ENCODE measurements around the gene CTTNBP2NL.
"Not testable (repeated sequence)": the region's sequence is repeated elsewhere in the genome, so short reads cannot be mapped to it uniquely, and the experiment has no call there.

Gene CTTNBP2NL

DNA sequence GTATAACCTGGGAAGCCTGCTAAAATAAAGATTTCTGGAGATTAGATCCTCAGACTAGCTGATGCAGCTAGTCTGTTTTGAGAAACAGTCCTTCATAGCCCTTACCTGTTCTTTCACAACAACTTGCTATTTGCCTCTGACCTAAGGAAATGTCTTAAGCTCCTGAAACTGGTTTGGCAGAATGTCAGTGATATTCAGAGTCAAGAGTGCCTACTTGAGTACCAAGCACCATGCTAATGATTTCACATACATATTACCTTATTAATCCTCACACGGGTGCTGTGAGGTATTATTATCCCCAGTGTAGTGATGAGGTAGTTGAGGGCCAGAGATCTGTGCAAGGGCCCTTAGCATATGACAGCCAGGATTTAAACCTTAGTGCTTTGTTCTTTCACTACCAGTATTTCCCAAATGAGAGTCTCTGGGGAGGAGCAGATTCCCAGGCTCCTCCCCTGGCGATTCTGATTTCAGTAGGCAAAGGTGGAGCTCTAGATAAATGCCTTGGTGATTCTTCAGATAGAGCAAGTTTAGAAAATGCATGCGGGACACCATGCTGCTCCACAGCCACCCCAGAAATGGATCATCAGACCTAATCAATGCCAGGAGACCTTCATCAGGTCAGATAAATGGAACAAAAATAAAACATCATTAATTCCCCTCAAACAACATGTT is 65.3 kb downstream of the CTTNBP2NL start:
- DNase-seq (ENCODE audit: extremely low read depth in 1 of 2, low read depth in 1 of 2) = no peak

DNA sequence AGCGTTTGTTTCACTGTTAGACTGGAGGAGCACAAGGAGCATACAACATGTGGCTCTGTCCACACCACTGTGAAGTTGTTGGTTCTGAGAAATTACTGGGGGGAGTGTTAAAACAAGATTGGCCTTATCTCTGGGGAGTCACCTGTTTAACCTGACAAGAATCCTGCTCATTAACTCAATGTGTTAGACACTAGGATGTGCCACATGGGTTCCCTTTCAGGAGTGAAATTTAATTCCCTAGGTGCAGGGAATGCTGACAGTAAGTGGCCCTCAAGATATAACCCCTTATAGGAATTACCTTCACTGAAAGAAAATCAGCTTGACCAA is 66.9 kb downstream of the CTTNBP2NL start:
- no peak for DNase-seq (ENCODE audit: extremely low read depth in 1 of 2, low read depth in 1 of 2)

DNA sequence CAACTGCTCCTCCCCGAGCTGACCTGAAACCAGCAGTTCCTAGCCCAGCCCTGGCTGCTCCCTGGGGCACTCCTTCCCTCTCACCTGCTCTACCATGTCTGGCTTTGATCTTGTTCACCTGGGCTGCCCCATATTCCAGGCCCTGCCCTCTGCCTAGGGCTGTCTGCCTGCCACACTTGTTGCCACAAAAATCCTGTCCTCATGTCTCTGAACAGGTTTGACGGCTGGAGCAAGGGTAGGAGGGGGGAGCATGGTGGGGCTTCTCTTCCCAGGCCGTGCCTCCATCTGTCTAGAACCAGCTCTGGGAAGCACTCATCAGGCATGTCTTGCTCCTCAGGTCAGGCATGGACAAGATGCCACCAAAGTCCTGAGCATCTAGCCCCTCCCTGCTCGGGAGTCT is 68.5 kb downstream of the CTTNBP2NL start:
- DNase-seq (ENCODE audit: extremely low read depth in 1 of 2, low read depth in 1 of 2) = no peak

- no peak for DNase-seq (ENCODE audit: extremely low read depth in 1 of 2, low read depth in 1 of 2)
Measured at GRCh38 chr1:112465122-112465521, 69.1 kb downstream of the CTTNBP2NL start.

DNA sequence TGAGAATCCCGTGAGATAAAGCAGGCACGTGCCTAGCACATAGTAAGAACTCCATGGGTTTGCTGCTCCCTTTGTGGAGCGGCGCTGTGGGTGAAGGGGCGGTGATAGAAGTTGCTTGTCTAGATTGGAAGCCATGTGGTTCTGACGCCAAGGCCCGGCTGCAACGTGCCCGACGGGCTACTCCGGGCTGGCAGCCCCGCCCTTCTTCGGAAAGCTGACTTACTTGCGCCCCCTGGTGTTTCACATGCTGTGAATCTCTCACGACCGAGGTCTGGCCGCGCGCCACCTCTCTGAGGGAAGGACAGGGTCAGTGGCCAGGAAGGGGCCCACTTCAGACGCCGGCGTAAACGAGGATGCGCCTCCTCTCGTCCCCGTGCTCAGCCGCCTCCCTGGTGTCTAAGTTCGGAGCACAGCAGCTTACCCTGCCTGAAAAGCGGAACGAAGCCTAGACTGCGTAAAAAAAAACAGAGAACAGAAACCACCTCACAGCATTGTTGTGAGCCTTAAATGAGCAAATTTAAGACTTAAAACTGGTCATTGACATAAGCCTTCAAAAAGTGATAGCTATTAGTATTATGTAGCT is 70.2 kb downstream of the CTTNBP2NL start:
- peak; percentile 61 to 71 for DNase-seq (ENCODE audit: extremely low read depth in 1 of 2, low read depth in 1 of 2)

GRCh38 chr1:112470324-112470723 is 74.3 kb downstream of the CTTNBP2NL start:
- DNase-seq (ENCODE audit: extremely low read depth in 1 of 2, low read depth in 1 of 2) = not testable (repeated sequence)

GRCh38 chr1:112470966-112471365 is 75.0 kb downstream of the CTTNBP2NL start:
- DNase-seq (ENCODE audit: extremely low read depth in 1 of 2, low read depth in 1 of 2) = no peak

GRCh38 chr1:112472142-112472541 is 76.1 kb downstream of the CTTNBP2NL start:
- DNase-seq (ENCODE audit: extremely low read depth in 1 of 2, low read depth in 1 of 2) = no peak

DNA sequence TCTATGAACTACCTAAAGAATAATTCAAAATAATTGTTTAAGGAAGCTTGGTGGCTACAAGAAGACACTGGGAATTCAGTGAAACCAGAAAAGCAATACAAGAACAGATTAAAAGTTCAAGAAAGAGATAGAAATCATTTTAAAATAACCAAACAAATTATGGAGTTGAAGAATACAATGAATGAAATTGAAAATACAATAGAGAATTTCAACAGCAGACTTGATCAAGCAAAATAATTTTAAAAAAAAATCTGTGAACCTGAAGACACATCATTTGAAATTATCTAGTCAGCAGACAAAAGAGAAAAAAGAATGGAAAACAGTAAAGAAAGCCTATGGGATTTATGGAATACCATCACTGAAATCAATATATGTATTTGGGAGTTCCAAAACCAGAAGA is 81.5 kb downstream of the CTTNBP2NL start:
- DNase-seq (ENCODE audit: extremely low read depth in 1 of 2, low read depth in 1 of 2) = no peak

DNA sequence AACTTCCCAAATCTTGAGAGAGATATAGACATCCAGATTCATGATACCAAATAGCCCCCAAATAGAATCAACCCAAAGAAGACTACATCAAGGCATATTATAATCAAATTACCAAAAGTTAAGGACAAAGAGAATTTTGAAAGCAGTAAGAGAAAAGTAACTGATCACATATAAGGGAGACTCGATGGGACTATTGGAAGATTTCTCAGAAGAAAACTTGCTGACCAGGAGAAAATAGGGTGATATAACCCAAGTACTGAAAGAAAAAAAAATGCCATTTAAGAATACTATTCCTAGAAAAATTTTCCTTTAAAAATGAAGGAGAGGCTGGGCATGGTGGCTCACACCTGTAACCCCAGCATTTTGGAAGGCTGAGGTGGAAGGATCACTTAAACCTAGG is 82.3 kb downstream of the CTTNBP2NL start:
- DNase-seq (ENCODE audit: extremely low read depth in 1 of 2, low read depth in 1 of 2) = no peak

DNA sequence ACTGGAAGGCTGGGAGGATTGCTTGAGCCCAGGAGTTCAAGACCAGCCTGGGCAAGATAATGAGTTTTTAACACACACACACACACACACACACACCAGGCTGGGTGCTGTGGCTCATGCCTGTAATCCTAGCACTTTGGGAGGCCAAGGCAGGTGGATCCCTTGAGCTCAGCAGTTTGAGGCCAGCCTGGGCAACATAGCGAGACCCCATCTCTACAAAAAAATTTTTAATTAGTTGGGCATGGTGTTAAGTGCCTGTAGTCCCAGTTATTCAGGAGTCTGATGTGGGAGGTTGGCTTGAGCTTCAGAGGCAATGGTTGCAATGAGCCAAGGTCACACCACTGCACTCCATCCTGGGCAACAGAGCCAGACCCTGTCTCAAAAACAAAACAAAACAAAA is 90.0 kb downstream of the CTTNBP2NL start:
- not testable (repeated sequence) for DNase-seq (ENCODE audit: extremely low read depth in 1 of 2, low read depth in 1 of 2)

DNA sequence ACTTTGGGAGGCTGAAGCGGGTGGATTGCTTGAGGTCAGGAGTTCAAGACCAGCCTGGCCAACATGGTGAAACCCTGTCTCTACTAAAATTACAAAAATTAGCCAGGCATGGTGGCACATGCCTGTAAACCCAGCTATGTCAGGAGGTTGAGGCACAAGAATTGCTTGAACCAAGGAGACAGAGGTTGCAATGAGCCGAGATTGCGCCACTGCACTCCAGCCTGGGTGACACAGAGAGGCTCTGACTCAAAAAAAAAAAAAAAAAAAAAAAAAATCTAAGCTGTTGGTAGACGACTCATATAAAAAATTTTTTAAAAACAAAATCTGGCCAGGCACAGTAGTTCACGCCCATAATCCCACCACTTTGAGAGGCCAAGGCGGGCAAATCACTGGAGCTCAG is 91.7 kb downstream of the CTTNBP2NL start:
- not testable (repeated sequence) for DNase-seq (ENCODE audit: extremely low read depth in 1 of 2, low read depth in 1 of 2)

GRCh38 chr1:112488141-112488540 is 92.1 kb downstream of the CTTNBP2NL start:
- no peak for DNase-seq (ENCODE audit: extremely low read depth in 1 of 2, low read depth in 1 of 2)

GRCh38 chr1:112492076-112492475 is 96.1 kb downstream of the CTTNBP2NL start:
- DNase-seq (ENCODE audit: extremely low read depth in 1 of 2, low read depth in 1 of 2) = no peak

DNA sequence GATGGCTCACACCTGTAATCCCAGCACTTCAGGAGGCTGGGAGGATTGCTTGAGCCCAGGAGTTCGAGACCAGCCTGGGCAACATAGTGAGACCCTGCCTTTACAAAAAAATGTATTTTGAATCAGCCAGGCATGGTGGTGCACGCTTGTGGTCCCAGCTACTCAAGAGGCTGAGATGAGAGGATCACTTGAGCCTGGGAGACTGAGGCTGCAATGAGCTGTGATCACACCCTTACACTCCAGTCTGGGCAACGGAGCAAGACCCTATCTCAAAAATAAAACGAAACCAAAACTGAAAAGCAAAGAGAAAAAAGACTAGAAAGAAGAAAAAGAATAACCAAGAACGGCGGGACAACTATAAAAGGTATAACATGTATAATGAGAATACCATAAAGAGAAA is 97.3 kb downstream of the CTTNBP2NL start:
- no peak for DNase-seq (ENCODE audit: extremely low read depth in 1 of 2, low read depth in 1 of 2)

- no peak for DNase-seq (ENCODE audit: extremely low read depth in 1 of 2, low read depth in 1 of 2)
Measured at GRCh38 chr1:112496290-112496689, 100.3 kb downstream of the CTTNBP2NL start.

- DNase-seq (ENCODE audit: extremely low read depth in 1 of 2, low read depth in 1 of 2) = peak; percentile 17 to 27
Measured at GRCh38 chr1:112501810-112502641, 106.0 kb downstream of the CTTNBP2NL start.

- DNase-seq (ENCODE audit: extremely low read depth in 1 of 2, low read depth in 1 of 2) = no peak
Measured at GRCh38 chr1:112502826-112503225, 106.8 kb downstream of the CTTNBP2NL start.

GRCh38 chr1:112504001-112504660 is 108.1 kb downstream of the CTTNBP2NL start:
- no peak for DNase-seq (ENCODE audit: extremely low read depth in 1 of 2, low read depth in 1 of 2)

DNA sequence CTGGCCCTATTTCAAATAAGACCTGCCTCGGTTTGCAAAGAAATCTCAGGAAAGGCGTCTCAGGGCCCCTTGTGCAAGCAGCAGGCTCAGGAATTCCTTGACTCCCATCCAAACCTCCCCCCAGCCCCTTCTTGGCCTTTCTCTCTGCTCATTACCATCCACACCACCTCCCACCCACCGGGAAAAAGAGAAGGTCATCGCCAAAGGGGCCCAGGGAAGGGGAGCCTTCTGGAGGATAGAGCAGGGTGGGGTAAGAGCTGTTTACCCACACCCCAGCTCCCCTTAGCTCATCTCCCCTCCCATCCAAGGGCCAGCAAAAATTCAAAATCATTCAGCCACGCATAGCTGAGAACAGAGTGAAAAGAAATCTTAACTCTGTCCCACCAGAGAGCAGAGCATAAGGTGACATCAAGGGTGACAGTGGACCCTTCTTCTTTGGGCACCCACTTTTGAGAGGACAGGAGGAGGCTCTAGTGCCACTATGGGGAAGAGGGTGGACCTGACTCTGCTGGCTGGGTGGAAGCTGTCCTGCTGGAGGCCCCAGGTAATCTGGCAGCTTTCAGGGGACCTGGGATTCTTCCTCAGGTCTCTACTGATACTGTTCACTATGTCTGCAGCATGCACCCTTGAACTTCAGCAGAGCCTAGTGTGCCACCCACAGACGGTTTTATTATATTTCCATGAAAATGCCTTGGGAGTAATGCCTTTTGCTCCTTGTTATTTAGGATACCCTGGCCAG is 108.8 kb downstream of the CTTNBP2NL start:
- DNase-seq (ENCODE audit: extremely low read depth in 1 of 2, low read depth in 1 of 2) = no peak

GRCh38 chr1:112505400-112505785 is 109.4 kb downstream of the CTTNBP2NL start:
- DNase-seq (ENCODE audit: extremely low read depth in 1 of 2, low read depth in 1 of 2) = no peak
